Stimulated activated CD4-positive, alpha-beta T cell treated with anti-CD3 and anti-CD28 coated beads, TNF-alpha, amount 100 ng/mL, for 24 hours (primary cell): ENCODE data around the gene KLHL18.
"Not testable (repeated sequence)": the region's sequence is repeated elsewhere in the genome, so short reads cannot be mapped to it uniquely, and the experiment has no call there.

Experiments
- DNase-seq, 3 experiments: peaks; one replicate each; pipeline ENCODE4 v3.0.0-alpha.2; 2020; ENCODE audit warnings: low read depth in 3 of 3

The KLHL18 gene

GRCh38 chr3:47282424-47283192, at the start of gene KLHL18, which contains the start of gene KIF9:
KLHL18 (plus strand) TSS chr3:47282944; CDS start chr3:47282966, 22 bp downstream.
KIF9 (minus strand) TSS chr3:47282799; CDS start chr3:47277374, 5,425 bp downstream.
- DNase-seq: peak; percentile 93 to 95 (median 94)

DNA sequence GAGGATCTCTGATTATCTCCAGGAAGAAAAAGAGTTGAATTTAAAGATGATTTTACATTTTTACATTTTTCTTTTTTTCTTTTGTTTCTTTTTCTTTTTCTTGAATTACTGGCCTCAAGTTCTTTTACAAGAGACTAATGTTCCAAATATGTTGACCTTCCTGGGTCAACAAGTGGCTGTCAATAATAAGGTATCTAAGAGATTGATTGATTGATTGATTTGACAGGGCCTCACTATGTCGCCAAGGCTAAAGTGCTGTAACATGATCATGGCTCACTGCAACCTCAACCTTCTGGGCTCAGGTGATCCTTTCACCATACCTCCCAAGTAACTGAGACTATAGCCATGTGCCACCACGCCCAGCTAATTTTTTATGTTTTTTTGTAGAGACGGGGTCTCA, 44.7 kb upstream of the KLHL18 start:
- no peak for DNase-seq

DNA sequence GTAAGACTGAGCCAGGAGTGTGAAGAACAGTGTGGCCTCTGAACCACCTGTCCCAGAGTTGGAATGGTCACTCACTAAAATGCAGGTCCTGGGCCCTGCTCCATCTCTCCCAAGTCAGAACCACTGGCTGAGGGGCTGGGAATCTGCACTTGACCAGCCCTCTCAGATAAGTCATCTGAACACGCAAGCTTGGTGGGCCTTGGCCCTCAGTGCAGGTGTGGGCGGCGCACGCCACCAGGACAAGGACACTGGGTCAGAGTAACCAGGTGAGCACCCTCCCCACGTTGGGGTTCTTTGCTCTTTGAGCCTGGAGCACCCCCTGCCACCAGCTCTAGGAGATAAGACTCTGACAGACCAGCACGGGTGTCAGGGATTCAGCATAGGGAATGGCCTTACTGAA, 42.8 kb upstream of the KLHL18 start:
- DNase-seq: no peak

DNA sequence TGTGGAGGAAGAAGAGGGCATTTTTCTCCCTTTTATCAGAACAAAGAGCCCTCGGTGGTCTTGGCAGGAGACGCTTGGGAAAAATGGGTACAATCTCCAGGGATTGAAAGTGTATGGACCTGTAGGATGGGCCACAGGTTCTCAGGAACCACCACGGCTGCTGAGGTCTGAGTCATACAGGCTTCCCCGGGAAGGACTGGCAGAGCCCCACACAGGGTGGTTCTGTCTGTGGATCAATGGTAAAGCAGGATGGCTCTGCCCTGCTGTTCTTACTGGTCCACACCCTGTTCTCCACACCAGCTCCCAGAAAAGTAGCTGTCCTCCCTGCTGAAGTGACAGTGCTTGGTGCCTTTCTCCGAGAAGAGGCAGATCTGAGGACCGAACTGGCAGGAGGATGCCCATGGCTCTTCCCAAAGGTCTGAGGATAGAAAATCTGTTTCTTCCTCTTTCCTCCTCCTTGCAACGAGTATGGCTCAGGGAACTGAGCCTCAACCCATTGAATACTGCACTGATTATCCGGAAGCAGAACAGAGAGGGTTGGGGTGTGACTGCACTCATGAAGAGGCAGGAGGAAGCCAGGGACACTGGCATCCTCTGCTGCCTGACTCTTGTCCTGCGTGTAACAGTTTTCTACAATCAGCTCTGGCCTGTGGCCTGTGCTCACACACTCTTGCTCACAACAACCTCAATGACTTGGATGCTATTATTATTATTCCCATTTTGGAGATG, 39.2 kb upstream of the KLHL18 start:
- DNase-seq: no peak

GRCh38 chr3:47244531-47245100, 38.1 kb upstream of the KLHL18 start:
- DNase-seq: no peak

GRCh38 chr3:47245271-47245670, 37.5 kb upstream of the KLHL18 start:
- DNase-seq: no peak

- no peak for DNase-seq
Measured at GRCh38 chr3:47247131-47248064, 35.3 kb upstream of the KLHL18 start.

GRCh38 chr3:47250309-47251060, 32.3 kb upstream of the KLHL18 start:
- no peak for DNase-seq

GRCh38 chr3:47251085-47251484, 31.7 kb upstream of the KLHL18 start:
- DNase-seq: not testable (repeated sequence)

DNA sequence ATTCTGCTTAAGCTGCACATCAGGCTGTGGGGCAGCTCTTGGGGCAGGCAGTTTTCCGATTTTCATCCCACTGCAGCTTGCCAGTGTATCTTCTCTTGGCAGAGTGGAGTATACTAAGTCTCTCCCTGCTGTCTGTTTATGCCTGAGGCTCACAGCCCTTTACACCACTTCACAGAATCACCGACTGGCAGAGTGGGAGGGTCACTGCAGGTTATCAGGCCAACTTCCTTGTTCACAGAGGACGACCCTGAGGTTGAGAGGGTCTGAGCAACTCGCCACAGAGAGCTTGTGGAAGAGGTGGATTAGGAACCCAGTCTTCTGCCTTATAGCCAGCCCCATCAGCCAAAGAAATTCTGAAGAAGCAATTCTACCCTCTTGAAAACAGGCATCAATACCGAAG, 31.1 kb upstream of the KLHL18 start:
- DNase-seq: no peak

DNA sequence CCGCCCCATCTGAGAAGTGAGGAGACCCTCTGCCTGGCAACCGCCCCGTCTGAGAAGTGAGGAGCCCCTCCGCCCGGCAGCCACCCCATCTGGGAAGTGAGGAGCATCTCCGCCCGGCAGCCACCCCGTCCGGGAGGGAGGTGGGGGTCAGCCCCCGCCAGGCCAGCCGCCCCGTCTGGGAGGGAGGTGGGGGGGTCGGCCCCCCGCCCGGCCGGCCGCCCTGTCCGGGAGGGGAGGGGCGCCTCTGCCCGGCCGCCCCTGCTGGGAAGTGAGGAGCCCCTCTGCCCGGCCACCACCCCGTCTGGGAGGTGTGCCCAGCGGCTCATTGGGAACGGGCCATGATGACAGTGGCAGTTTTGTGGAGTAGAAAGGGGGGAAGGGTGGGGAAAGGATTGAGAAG, 26.4 kb upstream of the KLHL18 start:
- not testable (repeated sequence) for DNase-seq

DNA sequence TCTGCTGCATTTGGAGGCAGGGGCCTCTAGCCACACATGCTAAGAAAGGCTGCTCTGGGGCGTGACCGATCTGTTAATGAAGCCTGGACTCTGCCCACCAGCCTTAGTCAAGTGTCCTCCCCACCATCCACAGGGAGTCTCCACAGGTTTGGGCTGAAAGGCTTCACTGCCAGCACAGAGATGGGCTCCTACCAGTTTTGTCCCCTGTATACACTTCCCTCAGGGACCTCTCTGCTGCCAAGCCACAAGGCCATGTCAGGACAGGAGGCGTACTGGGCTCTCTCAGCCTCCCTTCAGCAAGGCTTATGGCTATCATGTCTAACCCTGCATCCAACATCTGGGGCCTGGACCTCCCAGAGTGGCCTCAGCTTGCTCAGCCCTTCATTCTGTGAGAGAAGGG, 23.6 kb upstream of the KLHL18 start:
- DNase-seq: no peak

- no peak for DNase-seq
Measured at GRCh38 chr3:47260605-47261004, 22.1 kb upstream of the KLHL18 start.

GRCh38 chr3:47261301-47261700, 21.4 kb upstream of the KLHL18 start:
- no peak for DNase-seq

- no peak for DNase-seq
Measured at GRCh38 chr3:47265008-47265407, 17.7 kb upstream of the KLHL18 start.

DNA sequence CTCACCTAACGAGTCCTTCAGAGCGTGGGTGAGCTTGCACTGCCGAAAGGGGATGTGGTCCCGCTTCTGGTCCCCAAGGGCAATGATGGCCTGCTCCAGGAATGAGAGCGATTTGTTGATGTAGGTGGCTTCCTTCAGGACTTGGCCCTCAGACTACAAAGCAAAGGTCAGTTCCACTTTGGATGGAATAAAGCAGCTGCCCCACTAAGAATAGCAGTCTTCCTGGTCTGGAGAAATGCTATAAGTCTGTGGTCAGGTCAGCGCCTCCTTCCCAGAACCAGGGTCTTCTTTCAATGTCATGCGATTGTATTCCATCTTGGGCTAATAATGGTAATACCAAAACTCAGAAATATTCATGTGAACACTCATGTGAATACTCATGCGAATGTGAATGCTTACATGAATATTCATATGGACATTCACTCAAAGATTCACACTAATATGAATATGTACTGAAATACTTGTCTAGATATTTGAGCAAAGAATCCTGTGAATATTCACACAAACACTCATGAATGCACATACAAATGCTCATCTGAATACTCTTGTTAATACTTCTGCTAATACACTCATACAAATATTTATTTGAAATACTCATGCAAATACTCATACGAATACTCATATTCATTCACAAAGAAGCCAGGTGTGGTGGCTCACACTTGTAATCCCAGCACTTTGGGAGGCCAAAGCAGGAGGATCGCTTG, 16.9 kb upstream of the KLHL18 start:
- no peak for DNase-seq

- peak; percentile 11 to 50 (median 30) for DNase-seq
Measured at GRCh38 chr3:47266709-47267489, 15.8 kb upstream of the KLHL18 start.

GRCh38 chr3:47267490-47267824, 15.3 kb upstream of the KLHL18 start:
- no peak for DNase-seq

DNA sequence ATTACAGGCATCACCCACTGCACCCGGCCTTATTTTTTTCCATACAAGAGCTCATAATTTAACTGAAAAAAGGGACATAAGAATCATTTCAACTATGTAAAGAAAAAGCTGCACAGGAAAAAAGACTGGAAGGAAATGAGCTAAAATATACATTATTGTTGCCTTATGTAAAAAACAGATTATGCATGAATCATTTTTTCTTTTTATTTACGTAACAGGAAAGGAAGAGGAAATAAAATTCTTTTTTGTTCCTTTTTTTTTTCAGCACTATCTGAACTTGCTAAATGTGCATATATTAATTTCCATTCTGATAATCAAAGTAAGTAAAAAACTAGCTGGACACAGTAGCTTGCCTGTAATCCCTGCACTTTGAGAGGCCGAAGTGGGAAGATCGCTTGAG, 12.2 kb upstream of the KLHL18 start:
- no peak for DNase-seq

DNA sequence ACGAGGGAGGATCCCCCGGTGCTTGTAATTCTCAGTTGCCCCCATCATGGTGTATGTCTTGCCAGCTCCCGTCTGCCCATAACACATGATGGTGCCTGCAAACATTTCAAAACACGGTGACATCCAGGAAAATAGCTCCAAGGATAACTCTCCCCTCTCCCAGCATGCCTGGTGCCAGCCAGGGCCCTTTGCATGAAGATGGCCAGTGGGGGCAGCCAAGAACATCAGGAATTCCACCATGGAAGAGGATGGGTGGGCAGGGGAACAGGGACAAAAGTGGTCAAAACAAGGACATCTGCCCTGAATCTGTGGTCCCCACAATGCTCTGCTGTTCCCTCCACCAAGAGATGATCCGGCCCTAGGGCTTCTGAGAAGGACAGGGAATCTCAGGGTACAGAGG, 9.2 kb upstream of the KLHL18 start:
- no peak for DNase-seq
